HG03108 (cell line): ENCODE results near the gene ERV3-1.
"Not testable (repeated sequence)": the region's sequence is repeated elsewhere in the genome, so short reads cannot be mapped to it uniquely, and the experiment has no call there.

ENCODE experiments used
- ATAC-seq: cut with Tn5 transposase; IDR thresholded peaks from one replicate; pipeline ENCODE4 v1.9.1; 2021; ENCODE audit warnings: moderate library complexity; ENCODE audit not compliant: unreplicated experiment

Gene ERV3-1

GRCh38 chr7:65001291-65001814, 5.1 kb downstream of the ERV3-1 start:
- ATAC-seq, result no peak

- ATAC-seq, result peak; percentile 63
Observed at GRCh38 chr7:64999165-65000004, 7.1 kb downstream of the ERV3-1 start.

GRCh38 chr7:64998865-64999164, 7.7 kb downstream of the ERV3-1 start:
- no peak for ATAC-seq

GRCh38 chr7:64997927-64998391, 8.5 kb downstream of the ERV3-1 start:
- no peak for ATAC-seq

- ATAC-seq, result no peak
Observed at GRCh38 chr7:64997164-64997908, 9.2 kb downstream of the ERV3-1 start.

GRCh38 chr7:64996305-64996704, 10.2 kb downstream of the ERV3-1 start:
- ATAC-seq, result no peak

- no peak for ATAC-seq
Observed at GRCh38 chr7:64993901-64994300, 12.6 kb downstream of the ERV3-1 start.

GRCh38 chr7:64992971-64993370, 13.5 kb downstream of the ERV3-1 start:
- no peak for ATAC-seq

GRCh38 chr7:64990936-64991335, 15.6 kb downstream of the ERV3-1 start, which contains the start of gene ZNF117:
Gene ZNF117, minus strand, starts transcription at chr7:64991036.
- no peak for ATAC-seq

GRCh38 chr7:64990216-64990615, 16.3 kb downstream of the ERV3-1 start:
- no peak for ATAC-seq

GRCh38 chr7:64978497-64979203, 27.8 kb downstream of the ERV3-1 start:
- ATAC-seq, result no peak

GRCh38 chr7:64965594-64965993, 40.9 kb downstream of the ERV3-1 start:
- no peak for ATAC-seq

- no peak for ATAC-seq
Observed at GRCh38 chr7:64959072-64959747, 47.3 kb downstream of the ERV3-1 start.

GRCh38 chr7:64951250-64951848, 55.1 kb downstream of the ERV3-1 start:
- ATAC-seq, result no peak

- ATAC-seq, result not testable (repeated sequence)
Observed at GRCh38 chr7:64950673-64951072, 55.8 kb downstream of the ERV3-1 start.

- not testable (repeated sequence) for ATAC-seq
Observed at GRCh38 chr7:64948774-64949173, 57.7 kb downstream of the ERV3-1 start.

GRCh38 chr7:64947252-64948000, 59.1 kb downstream of the ERV3-1 start:
- no peak for ATAC-seq

GRCh38 chr7:64946772-64947171, 59.7 kb downstream of the ERV3-1 start:
- no peak for ATAC-seq

- ATAC-seq, result no peak
Observed at GRCh38 chr7:64945503-64946175, 60.8 kb downstream of the ERV3-1 start.
